HepG2 (cell line): ENCODE data around the gene ATP5F1C. TPM values are rescaled to one million over a fixed set of nuclear protein-coding genes. Genes with fewer than 3 reads are reported as not detected.
A peak's percentile ranks its signal among the peaks of the same experiment; 100 is the strongest.

Source experiments
- CCAR2 ChIP-seq: fragments of 200-400 bp; formaldehyde crosslinking; optimal IDR thresholded peaks from 2 replicates; pipeline ENCODE3; 2018; ENCODE audit warnings: low read depth, mild to moderate bottlenecking, low read length, moderate library complexity
- DR1 ChIP-seq: sonication (generic); formaldehyde crosslinking; IDR thresholded peaks from 2 replicates; pipeline ENCODE4 v1.8.0; 2021; ENCODE audit warnings: mild to moderate bottlenecking, missing genetic modification reagents, inconsistent platforms
- GTF2F1 ChIP-seq: fragments of 150-350 bp; IDR thresholded peaks from 2 replicates; pipeline ENCODE4 v1.6.1; 2014; ENCODE audit warnings: low read length
- RXRA ChIP-seq: sonication (generic); formaldehyde crosslinking; IDR thresholded peaks from 2 replicates; pipeline ENCODE4 v1.5.1; 2020; ENCODE audit warnings: missing genetic modification reagents
- SMAD3 ChIP-seq: sonication (generic); formaldehyde crosslinking; IDR thresholded peaks from 2 replicates; pipeline ENCODE4 v1.4.0; 2020; ENCODE audit warnings: missing genetic modification reagents
- ZNF337 ChIP-seq: sonication (generic); formaldehyde crosslinking; IDR thresholded peaks from 2 replicates; pipeline ENCODE4 v1.5.1; 2020; ENCODE audit warnings: missing genetic modification reagents, low read depth, mild to moderate bottlenecking, borderline replicate concordance
- ZNF589 ChIP-seq: sonication (generic); formaldehyde crosslinking; conservative IDR thresholded peaks from 2 replicates; pipeline ENCODE4 v1.8.0; 2022; ENCODE audit warnings: mild to moderate bottlenecking, moderate library complexity, missing genetic modification reagents
- polyA plus RNA-seq, 8 experiments: library from polyadenylated mRNA; depleted of rRNA in 3 of 8; stranded (reverse) in 7 of 8; unstranded in 1 of 8; fragments of >200 nt; fragmentation: Illumina TruSeq in 4 of 8; extraction: Trizol in 4 of 8; gene quantifications; 2 replicates each; pipeline versions ENCODE4 v1.2.1 to v1.2.3, GENCODE V29; 2011 to 2016; ENCODE audit warnings: low read depth in 4 of 8, missing spikeins in 1 of 8, mixed read lengths in 1 of 8; ENCODE audit not compliant: insufficient read depth in 1 of 8
- total RNA-seq, 5 experiments: library from RNA; depleted of rRNA; stranded (reverse); fragments of >200 nt; fragmentation: Illumina TruSeq; extraction: Trizol; gene quantifications; 2 replicates each; pipeline ENCODE4 v1.2.3, GENCODE V29; 2016; ENCODE audit warnings: low read depth in 1 of 5
- TF ChIP-seq, protein P1 (sequence below): sonication (generic); formaldehyde crosslinking; IDR thresholded peaks from 2 replicates; pipeline ENCODE4 v1.8.0; 2022; ENCODE audit warnings: missing genetic modification reagents, mild to moderate bottlenecking, borderline replicate concordance
- TF ChIP-seq, protein P2 (sequence below): sonication (generic); formaldehyde crosslinking; IDR thresholded peaks from 2 replicates; pipeline ENCODE4 v1.4.0; 2020; ENCODE audit warnings: missing genetic modification reagents
- TF ChIP-seq, protein P3 (sequence below): IDR thresholded peaks from 2 replicates; pipeline ENCODE4 v1.6.1; 2012; ENCODE audit warnings: low read depth, low read length, improper control_type of control experiment
- TF ChIP-seq, protein P4 (sequence below): sonication (generic); formaldehyde crosslinking; IDR thresholded peaks from 2 replicates; pipeline ENCODE4 v1.4.0; 2020; ENCODE audit warnings: missing genetic modification reagents

The ATP5F1C gene
- total and polyA plus RNA-seq, 2 of the 13 experiments (the other 11 are each of a cell fraction or from before 2014, with no cell fraction given), result 407 to 416 TPM

DNA sequence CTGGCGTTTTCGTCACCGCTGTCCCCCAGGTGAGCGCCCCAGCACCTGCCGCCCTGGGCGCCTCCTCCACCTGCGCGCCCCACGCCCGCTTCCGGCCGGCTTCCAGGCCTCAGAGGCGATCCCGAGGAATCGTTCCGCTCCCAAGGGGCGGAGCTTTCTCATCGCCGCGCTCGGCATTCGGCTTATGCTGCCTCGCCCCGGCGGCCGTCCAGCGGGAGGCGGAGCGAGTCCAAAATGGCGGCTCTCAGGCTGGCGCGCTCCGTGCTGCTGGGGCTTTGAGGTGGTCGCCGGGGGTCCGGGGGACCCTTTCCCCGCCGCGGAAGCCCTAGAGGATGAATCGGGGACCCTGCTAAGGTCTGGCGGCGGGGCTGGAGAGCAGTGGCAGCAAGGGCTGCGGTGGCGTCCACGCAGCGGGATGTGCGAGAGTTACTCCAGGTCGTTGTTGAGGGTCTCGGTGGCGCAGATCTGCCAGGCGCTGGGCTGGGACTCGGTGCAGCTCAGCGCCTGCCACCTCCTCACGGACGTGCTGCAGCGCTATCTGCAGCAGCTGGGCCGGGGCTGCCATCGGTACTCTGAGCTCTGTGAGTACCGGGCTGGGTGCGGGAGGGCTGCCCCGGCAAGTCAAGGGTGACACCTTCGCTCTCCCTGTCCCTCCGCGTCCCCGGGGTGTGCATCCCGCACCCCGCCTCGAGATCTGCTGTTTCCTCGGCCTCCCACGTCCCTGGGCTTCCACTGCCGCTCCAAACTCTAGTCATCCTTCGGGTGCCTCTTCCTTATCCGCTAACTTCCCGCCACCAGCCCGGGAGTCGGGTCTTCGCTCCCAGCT lies 30.5 kb downstream of the ATP5F1C start, which contains the start of gene TAF3 (continued):
- TF ChIP-seq, protein P1, sequence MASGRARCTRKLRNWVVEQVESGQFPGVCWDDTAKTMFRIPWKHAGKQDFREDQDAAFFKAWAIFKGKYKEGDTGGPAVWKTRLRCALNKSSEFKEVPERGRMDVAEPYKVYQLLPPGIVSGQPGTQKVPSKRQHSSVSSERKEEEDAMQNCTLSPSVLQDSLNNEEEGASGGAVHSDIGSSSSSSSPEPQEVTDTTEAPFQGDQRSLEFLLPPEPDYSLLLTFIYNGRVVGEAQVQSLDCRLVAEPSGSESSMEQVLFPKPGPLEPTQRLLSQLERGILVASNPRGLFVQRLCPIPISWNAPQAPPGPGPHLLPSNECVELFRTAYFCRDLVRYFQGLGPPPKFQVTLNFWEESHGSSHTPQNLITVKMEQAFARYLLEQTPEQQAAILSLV (CRISPR knock-in tag), result peak; percentile 64; the same call in 1 of the 2 replicates
- no peak for TF ChIP-seq CCAR2
- TF ChIP-seq, protein P2, sequence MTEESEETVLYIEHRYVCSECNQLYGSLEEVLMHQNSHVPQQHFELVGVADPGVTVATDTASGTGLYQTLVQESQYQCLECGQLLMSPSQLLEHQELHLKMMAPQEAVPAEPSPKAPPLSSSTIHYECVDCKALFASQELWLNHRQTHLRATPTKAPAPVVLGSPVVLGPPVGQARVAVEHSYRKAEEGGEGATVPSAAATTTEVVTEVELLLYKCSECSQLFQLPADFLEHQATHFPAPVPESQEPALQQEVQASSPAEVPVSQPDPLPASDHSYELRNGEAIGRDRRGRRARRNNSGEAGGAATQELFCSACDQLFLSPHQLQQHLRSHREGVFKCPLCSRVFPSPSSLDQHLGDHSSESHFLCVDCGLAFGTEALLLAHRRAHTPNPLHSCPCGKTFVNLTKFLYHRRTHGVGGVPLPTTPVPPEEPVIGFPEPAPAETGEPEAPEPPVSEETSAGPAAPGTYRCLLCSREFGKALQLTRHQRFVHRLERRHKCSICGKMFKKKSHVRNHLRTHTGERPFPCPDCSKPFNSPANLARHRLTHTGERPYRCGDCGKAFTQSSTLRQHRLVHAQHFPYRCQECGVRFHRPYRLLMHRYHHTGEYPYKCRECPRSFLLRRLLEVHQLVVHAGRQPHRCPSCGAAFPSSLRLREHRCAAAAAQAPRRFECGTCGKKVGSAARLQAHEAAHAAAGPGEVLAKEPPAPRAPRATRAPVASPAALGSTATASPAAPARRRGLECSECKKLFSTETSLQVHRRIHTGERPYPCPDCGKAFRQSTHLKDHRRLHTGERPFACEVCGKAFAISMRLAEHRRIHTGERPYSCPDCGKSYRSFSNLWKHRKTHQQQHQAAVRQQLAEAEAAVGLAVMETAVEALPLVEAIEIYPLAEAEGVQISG (CRISPR knock-in tag), result peak; percentile 90
- TF ChIP-seq RXRA (CRISPR knock-in tag), result peak; percentile 76
- TF ChIP-seq DR1, result no peak
- TF ChIP-seq SMAD3 (CRISPR knock-in tag), result peak; percentile 93
- TF ChIP-seq, protein P3, sequence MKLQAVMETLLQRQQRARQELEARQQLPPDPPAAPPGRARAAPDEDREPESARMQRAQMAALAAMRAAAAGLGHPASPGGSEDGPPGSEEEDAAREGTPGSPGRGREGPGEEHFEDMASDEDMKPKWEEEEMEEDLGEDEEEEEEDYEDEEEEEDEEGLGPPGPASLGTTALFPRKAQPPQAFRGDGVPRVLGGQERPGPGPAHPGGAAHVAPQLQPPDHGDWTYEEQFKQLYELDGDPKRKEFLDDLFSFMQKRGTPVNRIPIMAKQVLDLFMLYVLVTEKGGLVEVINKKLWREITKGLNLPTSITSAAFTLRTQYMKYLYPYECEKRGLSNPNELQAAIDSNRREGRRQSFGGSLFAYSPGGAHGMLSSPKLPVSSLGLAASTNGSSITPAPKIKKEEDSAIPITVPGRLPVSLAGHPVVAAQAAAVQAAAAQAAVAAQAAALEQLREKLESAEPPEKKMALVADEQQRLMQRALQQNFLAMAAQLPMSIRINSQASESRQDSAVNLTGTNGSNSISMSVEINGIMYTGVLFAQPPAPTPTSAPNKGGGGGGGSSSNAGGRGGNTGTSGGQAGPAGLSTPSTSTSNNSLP, result no peak
- TF ChIP-seq ZNF589, result 0 out of 2 replicates have a peak, but pooled peaks have one; percentile 46
- TF ChIP-seq, protein P4, sequence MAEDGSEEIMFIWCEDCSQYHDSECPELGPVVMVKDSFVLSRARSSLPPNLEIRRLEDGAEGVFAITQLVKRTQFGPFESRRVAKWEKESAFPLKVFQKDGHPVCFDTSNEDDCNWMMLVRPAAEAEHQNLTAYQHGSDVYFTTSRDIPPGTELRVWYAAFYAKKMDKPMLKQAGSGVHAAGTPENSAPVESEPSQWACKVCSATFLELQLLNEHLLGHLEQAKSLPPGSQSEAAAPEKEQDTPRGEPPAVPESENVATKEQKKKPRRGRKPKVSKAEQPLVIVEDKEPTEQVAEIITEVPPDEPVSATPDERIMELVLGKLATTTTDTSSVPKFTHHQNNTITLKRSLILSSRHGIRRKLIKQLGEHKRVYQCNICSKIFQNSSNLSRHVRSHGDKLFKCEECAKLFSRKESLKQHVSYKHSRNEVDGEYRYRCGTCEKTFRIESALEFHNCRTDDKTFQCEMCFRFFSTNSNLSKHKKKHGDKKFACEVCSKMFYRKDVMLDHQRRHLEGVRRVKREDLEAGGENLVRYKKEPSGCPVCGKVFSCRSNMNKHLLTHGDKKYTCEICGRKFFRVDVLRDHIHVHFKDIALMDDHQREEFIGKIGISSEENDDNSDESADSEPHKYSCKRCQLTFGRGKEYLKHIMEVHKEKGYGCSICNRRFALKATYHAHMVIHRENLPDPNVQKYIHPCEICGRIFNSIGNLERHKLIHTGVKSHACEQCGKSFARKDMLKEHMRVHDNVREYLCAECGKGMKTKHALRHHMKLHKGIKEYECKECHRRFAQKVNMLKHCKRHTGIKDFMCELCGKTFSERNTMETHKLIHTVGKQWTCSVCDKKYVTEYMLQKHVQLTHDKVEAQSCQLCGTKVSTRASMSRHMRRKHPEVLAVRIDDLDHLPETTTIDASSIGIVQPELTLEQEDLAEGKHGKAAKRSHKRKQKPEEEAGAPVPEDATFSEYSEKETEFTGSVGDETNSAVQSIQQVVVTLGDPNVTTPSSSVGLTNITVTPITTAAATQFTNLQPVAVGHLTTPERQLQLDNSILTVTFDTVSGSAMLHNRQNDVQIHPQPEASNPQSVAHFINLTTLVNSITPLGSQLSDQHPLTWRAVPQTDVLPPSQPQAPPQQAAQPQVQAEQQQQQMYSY, result no peak
- TF ChIP-seq GTF2F1, result no peak
- TF ChIP-seq ZNF337 (CRISPR knock-in tag), result peak; percentile 40; the same call in 1 of the 2 replicates
